ENCODE measurements around the gene HDAC4.

The HDAC4 gene

DNA sequence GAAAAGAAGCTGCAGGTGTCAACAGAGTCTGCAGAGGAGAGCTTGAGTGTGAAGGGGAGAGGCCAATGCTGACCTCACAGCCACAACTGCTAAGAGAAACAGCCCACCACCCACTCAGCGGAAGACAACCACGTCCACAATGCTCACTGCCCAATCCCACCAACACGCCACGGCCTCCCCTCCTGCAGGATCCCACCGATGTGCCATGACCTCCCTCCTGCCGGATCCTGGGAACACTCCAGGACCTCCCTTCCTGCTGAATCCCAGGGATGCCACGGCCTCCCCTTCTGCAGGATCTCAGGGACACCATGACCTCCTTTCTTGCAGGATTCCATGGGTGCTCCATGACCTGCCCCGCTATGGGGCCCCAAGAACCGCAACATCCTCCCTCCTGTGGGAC is 285.2 kb downstream of the HDAC4 start:
- Histone ChIP-seq H3K27me3 (ENCODE audit: control insufficient read depth, insufficient read depth, low read length) (no peaks in the 10 kb centered on the region), H3K4me1 (ENCODE audit: control insufficient read depth, insufficient read depth, low read length) (peaks cover 21% of the 10 kb centered on the region), H3K4me3 (ENCODE audit: low read length) (no peak overlapping the region), H3K9ac (ENCODE audit: low read length) (no peak overlapping the region), H3K36me3 (ENCODE audit: control insufficient read depth, insufficient read depth, low read length) (no peaks in the 10 kb centered on the region), H3K9me3 (ENCODE audit: control insufficient read depth, low read length) (no peaks in the 10 kb centered on the region)

DNA sequence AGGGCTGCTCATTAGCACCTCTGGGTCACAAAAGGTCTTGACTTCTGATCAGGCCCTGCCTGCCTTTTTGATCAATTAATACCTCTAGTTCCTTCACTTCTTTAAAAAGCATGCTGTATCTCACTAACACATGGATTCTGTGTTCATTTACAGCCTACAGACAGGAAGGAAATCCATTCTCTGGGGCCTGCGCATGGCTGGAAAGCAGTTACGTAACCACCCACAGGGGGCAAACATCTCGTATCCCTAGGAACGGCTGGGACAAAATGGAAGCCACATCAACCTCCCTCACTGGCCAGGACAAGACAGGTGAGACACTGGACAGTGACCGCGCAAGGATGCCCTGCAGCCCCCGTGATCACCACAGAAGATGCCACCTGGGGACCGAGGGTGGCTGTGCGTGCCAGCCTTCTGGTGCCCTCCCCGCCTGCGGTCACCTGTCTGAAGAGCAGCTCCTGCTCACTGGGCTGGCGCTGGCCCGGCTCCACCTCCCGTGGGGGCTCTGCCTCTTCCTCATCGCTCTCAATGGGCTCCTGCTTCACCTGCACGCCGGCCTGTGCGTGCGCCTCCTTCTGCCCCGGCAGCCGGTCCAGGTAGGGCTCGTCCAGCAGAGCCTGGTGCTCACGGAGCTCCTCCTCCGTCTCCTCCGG is 286.1 kb downstream of the HDAC4 start:
- H3K4me3 ChIP-seq (ENCODE audit: low read length) = no peak overlapping the region
- no peaks in the 10 kb centered on the region for H3K36me3 ChIP-seq (ENCODE audit: control insufficient read depth, insufficient read depth, low read length)
- H3K9ac ChIP-seq (ENCODE audit: low read length) = no peak overlapping the region
- H3K27me3 ChIP-seq (ENCODE audit: control insufficient read depth, insufficient read depth, low read length) = no peaks in the 10 kb centered on the region
- H3K9me3 ChIP-seq (ENCODE audit: control insufficient read depth, low read length) = no peaks in the 10 kb centered on the region
- peaks cover 27% of the 10 kb centered on the region for H3K4me1 ChIP-seq (ENCODE audit: control insufficient read depth, insufficient read depth, low read length)

DNA sequence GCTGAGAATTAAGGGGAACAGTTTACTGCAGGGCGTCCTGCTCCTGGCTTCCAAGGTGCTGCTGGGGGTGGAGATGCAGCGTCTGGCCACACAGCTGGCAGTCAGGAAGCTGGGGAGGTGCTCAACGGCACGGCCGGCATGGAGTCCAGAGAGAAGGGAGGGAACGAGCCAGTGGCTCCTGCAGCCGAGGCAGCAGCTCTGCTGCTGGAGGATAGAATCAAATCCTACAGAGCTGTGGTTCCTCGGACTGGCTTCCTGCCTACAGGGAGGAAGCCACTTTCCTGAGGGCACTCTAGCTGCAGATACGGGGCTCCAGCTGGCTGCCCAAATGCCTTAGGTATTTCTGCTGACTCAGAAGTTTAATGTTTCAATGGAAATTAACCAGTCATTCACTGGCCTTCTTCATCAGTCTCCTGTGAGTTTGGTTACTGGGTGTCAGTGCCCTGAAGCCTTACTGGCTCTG is 286.7 kb downstream of the HDAC4 start:
- peak overlapping the region; percentile 34 for H3K9ac ChIP-seq (ENCODE audit: low read length)
- no peaks in the 10 kb centered on the region for H3K9me3 ChIP-seq (ENCODE audit: control insufficient read depth, low read length)
- H3K4me3 ChIP-seq (ENCODE audit: low read length) = no peak overlapping the region
- H3K36me3 ChIP-seq (ENCODE audit: control insufficient read depth, insufficient read depth, low read length) = no peaks in the 10 kb centered on the region
- H3K4me1 ChIP-seq (ENCODE audit: control insufficient read depth, insufficient read depth, low read length) = peaks cover 31% of the 10 kb centered on the region
- H3K27me3 ChIP-seq (ENCODE audit: control insufficient read depth, insufficient read depth, low read length) = no peaks in the 10 kb centered on the region

GRCh38 chr2:239113615-239114014 is 287.2 kb downstream of the HDAC4 start:
- Histone ChIP-seq H3K4me1 (ENCODE audit: control insufficient read depth, insufficient read depth, low read length) (peaks cover 37% of the 10 kb centered on the region), H3K9me3 (ENCODE audit: control insufficient read depth, low read length) (no peaks in the 10 kb centered on the region), H3K36me3 (ENCODE audit: control insufficient read depth, insufficient read depth, low read length) (peaks cover 1% of the 10 kb centered on the region), H3K9ac (ENCODE audit: low read length) (peak overlapping the region; percentile 34), H3K27me3 (ENCODE audit: control insufficient read depth, insufficient read depth, low read length) (no peaks in the 10 kb centered on the region), H3K4me3 (ENCODE audit: low read length) (no peak overlapping the region)

DNA sequence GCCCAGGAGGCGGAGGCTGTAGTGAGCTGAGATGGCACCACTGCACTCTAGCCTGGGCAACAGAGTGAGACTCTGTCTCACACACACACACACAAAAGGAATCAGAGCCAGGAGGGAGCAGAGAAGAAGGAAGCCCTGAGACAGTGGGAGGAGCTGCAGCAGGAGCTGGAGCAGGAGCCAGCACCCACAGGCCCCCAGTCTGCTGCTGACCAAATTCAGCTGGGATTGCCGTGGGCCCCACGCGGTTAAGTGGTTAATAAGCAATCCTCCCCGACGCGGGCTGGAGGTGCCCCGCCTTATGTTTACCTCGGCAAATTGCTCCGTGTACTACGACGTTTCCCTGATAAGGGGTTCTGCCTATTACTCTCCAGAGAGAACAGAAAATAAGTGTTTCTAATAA is 287.6 kb downstream of the HDAC4 start:
- Histone ChIP-seq H3K36me3 (ENCODE audit: control insufficient read depth, insufficient read depth, low read length) (peaks cover 6% of the 10 kb centered on the region), H3K9me3 (ENCODE audit: control insufficient read depth, low read length) (no peaks in the 10 kb centered on the region), H3K4me1 (ENCODE audit: control insufficient read depth, insufficient read depth, low read length) (peaks cover 40% of the 10 kb centered on the region), H3K27me3 (ENCODE audit: control insufficient read depth, insufficient read depth, low read length) (no peaks in the 10 kb centered on the region), H3K4me3 (ENCODE audit: low read length) (no peak overlapping the region), H3K9ac (ENCODE audit: low read length) (peak overlapping the region; percentile 34)

DNA sequence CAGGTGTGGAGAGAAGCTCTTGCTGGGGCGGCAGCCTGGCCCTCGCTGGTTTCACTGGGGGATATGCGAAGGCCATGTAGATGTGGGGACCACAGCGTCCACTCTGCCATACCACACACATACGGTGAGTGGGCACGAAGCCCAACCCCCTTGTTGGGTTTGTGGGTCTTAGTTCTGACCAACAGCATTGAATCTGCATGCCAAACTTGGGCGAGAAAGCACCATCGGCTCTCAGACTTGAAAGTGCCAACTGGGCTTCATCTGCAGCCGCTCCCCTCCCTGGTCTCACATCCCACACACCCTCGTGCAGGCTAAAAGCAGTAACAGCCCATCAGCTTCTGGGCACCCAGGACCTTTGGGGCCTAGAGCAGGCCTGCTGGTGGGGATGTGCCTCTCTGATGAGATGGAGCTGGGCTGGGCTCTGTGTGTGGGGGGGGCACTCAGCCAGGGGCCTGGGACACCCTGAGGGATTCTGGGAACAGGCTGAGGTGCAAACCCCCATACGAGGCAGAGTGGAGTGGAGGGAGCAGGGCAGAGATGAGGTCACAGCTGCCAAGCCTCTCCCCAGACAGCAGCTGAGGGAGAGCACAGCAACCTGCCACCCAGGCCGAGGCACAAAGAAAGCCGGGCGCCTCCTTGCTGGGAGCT is 288.6 kb downstream of the HDAC4 start:
- Histone ChIP-seq H3K36me3 (ENCODE audit: control insufficient read depth, insufficient read depth, low read length) (peaks cover 6% of the 10 kb centered on the region), H3K9me3 (ENCODE audit: control insufficient read depth, low read length) (no peaks in the 10 kb centered on the region)

GRCh38 chr2:239111401-239112100 is 289.3 kb downstream of the HDAC4 start:
- peaks cover 40% of the 10 kb centered on the region for H3K4me1 ChIP-seq (ENCODE audit: control insufficient read depth, insufficient read depth, low read length)
- no peak overlapping the region for H3K9ac ChIP-seq (ENCODE audit: low read length)
- H3K4me3 ChIP-seq (ENCODE audit: low read length) = no peak overlapping the region
- peaks cover 6% of the 10 kb centered on the region for H3K36me3 ChIP-seq (ENCODE audit: control insufficient read depth, insufficient read depth, low read length)
- no peaks in the 10 kb centered on the region for H3K27me3 ChIP-seq (ENCODE audit: control insufficient read depth, insufficient read depth, low read length)
- no peaks in the 10 kb centered on the region for H3K9me3 ChIP-seq (ENCODE audit: control insufficient read depth, low read length)

More for the DNA sequence above, 288.6 kb downstream of the HDAC4 start:
- H3K9ac ChIP-seq (ENCODE audit: low read length) = no peak overlapping the region
- no peak overlapping the region for H3K4me3 ChIP-seq (ENCODE audit: low read length)
- H3K27me3 ChIP-seq (ENCODE audit: control insufficient read depth, insufficient read depth, low read length) = no peaks in the 10 kb centered on the region
- peaks cover 40% of the 10 kb centered on the region for H3K4me1 ChIP-seq (ENCODE audit: control insufficient read depth, insufficient read depth, low read length)

DNA sequence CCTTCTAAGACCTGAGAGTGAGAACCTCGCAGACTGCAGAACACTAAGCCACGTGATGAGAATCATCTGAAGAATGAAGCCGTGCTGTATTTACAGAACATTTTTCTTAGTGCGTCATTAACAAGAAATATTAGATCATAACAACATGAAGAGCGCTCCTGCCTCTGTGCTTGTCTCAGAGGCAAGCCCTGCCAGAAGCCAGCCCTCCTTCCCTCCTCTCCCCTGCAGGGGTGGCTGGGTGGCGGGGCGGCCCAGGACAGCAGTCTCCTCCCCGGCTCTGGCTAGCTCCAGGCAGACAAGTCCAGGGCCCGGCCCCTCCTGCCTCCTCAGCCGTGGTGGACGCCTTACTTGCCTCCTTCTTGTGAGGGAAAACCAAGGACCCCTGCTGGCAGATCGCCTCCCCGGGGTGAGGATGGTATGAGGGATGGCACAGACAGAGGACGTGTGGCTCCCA is 290.2 kb downstream of the HDAC4 start:
- H3K36me3 ChIP-seq (ENCODE audit: control insufficient read depth, insufficient read depth, low read length) = peaks cover 6% of the 10 kb centered on the region
- peaks cover 40% of the 10 kb centered on the region for H3K4me1 ChIP-seq (ENCODE audit: control insufficient read depth, insufficient read depth, low read length)
- H3K27me3 ChIP-seq (ENCODE audit: control insufficient read depth, insufficient read depth, low read length) = no peaks in the 10 kb centered on the region
- no peak overlapping the region for H3K4me3 ChIP-seq (ENCODE audit: low read length)
- no peaks in the 10 kb centered on the region for H3K9me3 ChIP-seq (ENCODE audit: control insufficient read depth, low read length)
- no peak overlapping the region for H3K9ac ChIP-seq (ENCODE audit: low read length)

DNA sequence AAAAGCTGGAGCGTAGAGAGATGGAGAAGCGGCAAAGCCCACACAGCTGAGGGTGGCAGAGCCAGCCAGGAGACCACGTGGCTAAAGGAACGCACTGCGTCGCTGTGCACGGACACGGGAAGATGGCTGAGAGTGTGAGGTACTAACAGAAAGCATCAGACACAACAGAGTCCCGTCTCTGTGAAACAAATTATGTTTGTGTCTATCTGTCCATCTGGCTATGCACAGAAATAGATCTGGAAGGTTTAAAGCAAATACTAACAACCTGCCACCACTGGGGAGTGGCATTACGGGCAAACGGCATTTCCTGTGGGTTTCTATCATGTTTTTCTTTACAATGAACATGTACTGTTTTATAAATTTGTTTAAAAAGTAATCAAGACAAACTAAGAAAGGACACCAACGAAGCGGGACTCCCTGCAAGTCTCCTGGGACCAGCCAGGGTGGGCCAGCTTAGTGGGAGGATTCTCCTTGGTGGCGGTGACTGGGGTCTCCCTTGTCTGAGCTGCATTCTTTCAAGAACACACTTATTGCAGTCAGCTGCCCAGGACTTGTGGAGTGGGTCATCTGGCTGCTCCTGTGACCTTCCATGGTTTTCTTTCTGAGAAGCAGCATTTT is 290.8 kb downstream of the HDAC4 start:
- Histone ChIP-seq H3K4me1 (ENCODE audit: control insufficient read depth, insufficient read depth, low read length) (peaks cover 40% of the 10 kb centered on the region), H3K9me3 (ENCODE audit: control insufficient read depth, low read length) (no peaks in the 10 kb centered on the region), H3K4me3 (ENCODE audit: low read length) (no peak overlapping the region), H3K9ac (ENCODE audit: low read length) (no peak overlapping the region), H3K27me3 (ENCODE audit: control insufficient read depth, insufficient read depth, low read length) (no peaks in the 10 kb centered on the region), H3K36me3 (ENCODE audit: control insufficient read depth, insufficient read depth, low read length) (peaks cover 6% of the 10 kb centered on the region)

GRCh38 chr2:239109041-239109927 is 291.5 kb downstream of the HDAC4 start:
- Histone ChIP-seq H3K36me3 (ENCODE audit: control insufficient read depth, insufficient read depth, low read length) (peaks cover 6% of the 10 kb centered on the region), H3K4me1 (ENCODE audit: control insufficient read depth, insufficient read depth, low read length) (peaks cover 34% of the 10 kb centered on the region), H3K9ac (ENCODE audit: low read length) (no peak overlapping the region), H3K27me3 (ENCODE audit: control insufficient read depth, insufficient read depth, low read length) (no peaks in the 10 kb centered on the region), H3K9me3 (ENCODE audit: control insufficient read depth, low read length) (no peaks in the 10 kb centered on the region), H3K4me3 (ENCODE audit: low read length) (no peak overlapping the region)

DNA sequence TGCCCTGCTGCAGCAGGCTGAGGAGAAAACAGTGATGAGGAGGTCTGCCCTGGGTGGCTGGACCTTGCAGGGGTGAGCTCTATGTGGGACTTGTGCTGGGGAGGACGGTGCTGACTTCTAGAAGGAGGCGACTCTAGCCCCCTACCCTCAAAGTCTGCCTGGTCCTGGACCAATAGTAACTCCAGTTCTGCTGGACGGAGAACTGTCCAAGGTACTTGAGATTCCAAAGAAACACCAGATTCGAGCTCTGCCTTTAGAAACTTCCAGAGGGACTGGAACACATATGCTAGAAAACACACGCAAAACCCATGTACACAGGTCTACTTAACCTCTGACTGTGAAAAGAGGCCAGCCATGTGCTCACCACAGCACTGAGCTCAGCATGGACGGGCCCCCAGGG is 292.4 kb downstream of the HDAC4 start:
- peaks cover 26% of the 10 kb centered on the region for H3K4me1 ChIP-seq (ENCODE audit: control insufficient read depth, insufficient read depth, low read length)
- no peaks in the 10 kb centered on the region for H3K9me3 ChIP-seq (ENCODE audit: control insufficient read depth, low read length)
- H3K36me3 ChIP-seq (ENCODE audit: control insufficient read depth, insufficient read depth, low read length) = peaks cover 6% of the 10 kb centered on the region
- no peak overlapping the region for H3K9ac ChIP-seq (ENCODE audit: low read length)
- H3K27me3 ChIP-seq (ENCODE audit: control insufficient read depth, insufficient read depth, low read length) = no peaks in the 10 kb centered on the region
- H3K4me3 ChIP-seq (ENCODE audit: low read length) = no peak overlapping the region

Data from mucosa of stomach (tissue), 1 donor.